Measurements from ENCODE around the gene TRAF3.

TRAF3 gene

DNA sequence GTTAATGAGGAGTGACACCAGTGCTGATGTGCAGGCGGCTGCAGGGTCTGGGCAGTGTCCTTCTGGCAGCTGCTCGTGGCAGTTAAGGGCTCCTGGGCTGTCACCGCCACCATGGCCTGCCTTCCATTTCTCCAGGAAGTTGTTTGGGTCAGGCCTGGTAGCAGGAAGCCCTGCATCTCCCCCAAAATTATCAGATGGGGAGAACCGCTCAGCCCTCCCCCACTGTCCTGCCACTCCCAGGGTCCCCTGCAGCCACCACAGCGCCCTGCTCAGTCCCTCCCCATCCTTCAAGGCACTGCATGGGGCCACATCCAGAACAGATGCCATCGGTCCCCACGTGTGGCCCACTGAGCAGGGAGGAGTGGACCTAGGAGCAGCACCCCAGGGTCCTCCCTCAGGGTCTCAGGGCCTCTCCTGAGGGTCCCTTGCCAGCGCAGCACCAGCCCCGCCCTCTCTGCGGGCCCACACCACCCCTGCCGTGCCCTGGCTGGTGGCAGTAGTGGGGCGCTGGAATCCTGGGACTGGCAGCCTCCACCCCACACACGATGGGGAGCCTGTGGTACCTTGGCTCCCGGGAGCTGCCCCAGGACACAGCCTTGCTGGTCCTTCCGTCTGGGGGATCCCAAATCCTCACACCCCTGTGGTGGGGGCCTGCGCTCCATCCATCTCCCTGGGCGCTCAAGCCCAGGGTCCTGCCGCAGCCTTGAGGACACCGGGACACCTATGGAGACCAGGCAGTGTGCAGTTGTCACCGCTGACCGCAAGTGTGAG, 134.9 kb downstream of the TRAF3 start:
- no peaks in the 10 kb centered on the region for H3K27me3 ChIP-seq (ENCODE audit: insufficient read depth, poor library complexity, severe bottlenecking)
- TF ChIP-seq, protein P1, sequence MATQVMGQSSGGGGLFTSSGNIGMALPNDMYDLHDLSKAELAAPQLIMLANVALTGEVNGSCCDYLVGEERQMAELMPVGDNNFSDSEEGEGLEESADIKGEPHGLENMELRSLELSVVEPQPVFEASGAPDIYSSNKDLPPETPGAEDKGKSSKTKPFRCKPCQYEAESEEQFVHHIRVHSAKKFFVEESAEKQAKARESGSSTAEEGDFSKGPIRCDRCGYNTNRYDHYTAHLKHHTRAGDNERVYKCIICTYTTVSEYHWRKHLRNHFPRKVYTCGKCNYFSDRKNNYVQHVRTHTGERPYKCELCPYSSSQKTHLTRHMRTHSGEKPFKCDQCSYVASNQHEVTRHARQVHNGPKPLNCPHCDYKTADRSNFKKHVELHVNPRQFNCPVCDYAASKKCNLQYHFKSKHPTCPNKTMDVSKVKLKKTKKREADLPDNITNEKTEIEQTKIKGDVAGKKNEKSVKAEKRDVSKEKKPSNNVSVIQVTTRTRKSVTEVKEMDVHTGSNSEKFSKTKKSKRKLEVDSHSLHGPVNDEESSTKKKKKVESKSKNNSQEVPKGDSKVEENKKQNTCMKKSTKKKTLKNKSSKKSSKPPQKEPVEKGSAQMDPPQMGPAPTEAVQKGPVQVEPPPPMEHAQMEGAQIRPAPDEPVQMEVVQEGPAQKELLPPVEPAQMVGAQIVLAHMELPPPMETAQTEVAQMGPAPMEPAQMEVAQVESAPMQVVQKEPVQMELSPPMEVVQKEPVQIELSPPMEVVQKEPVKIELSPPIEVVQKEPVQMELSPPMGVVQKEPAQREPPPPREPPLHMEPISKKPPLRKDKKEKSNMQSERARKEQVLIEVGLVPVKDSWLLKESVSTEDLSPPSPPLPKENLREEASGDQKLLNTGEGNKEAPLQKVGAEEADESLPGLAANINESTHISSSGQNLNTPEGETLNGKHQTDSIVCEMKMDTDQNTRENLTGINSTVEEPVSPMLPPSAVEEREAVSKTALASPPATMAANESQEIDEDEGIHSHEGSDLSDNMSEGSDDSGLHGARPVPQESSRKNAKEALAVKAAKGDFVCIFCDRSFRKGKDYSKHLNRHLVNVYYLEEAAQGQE (IDR thresholded peaks at IDR 0.05; ENCODE audit: insufficient replicate concordance, low read depth): no peak
- TF ChIP-seq SPI1 (IDR thresholded peaks at IDR 0.05; ENCODE audit: borderline replicate concordance, low read depth) (no peak), GABPA (IDR thresholded peaks at IDR 0.05; ENCODE audit: low read depth) (no peak), POLR2AphosphoS5 (IDR thresholded peaks at IDR 0.05; ENCODE audit: low read depth) (no peak)
- TF ChIP-seq, protein P2, sequence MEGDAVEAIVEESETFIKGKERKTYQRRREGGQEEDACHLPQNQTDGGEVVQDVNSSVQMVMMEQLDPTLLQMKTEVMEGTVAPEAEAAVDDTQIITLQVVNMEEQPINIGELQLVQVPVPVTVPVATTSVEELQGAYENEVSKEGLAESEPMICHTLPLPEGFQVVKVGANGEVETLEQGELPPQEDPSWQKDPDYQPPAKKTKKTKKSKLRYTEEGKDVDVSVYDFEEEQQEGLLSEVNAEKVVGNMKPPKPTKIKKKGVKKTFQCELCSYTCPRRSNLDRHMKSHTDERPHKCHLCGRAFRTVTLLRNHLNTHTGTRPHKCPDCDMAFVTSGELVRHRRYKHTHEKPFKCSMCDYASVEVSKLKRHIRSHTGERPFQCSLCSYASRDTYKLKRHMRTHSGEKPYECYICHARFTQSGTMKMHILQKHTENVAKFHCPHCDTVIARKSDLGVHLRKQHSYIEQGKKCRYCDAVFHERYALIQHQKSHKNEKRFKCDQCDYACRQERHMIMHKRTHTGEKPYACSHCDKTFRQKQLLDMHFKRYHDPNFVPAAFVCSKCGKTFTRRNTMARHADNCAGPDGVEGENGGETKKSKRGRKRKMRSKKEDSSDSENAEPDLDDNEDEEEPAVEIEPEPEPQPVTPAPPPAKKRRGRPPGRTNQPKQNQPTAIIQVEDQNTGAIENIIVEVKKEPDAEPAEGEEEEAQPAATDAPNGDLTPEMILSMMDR (IDR thresholded peaks at IDR 0.05; ENCODE audit: insufficient read depth, low read length): no peak
- no peak overlapping the region for H3K4me3 ChIP-seq (replicated peaks; ENCODE audit: insufficient read depth, low read length)
- H3K27ac ChIP-seq (replicated peaks): no peak overlapping the region
- DNase-seq (ENCODE audit: low read depth in 1 of 2, low spot score in 1 of 2): no peak

DNA sequence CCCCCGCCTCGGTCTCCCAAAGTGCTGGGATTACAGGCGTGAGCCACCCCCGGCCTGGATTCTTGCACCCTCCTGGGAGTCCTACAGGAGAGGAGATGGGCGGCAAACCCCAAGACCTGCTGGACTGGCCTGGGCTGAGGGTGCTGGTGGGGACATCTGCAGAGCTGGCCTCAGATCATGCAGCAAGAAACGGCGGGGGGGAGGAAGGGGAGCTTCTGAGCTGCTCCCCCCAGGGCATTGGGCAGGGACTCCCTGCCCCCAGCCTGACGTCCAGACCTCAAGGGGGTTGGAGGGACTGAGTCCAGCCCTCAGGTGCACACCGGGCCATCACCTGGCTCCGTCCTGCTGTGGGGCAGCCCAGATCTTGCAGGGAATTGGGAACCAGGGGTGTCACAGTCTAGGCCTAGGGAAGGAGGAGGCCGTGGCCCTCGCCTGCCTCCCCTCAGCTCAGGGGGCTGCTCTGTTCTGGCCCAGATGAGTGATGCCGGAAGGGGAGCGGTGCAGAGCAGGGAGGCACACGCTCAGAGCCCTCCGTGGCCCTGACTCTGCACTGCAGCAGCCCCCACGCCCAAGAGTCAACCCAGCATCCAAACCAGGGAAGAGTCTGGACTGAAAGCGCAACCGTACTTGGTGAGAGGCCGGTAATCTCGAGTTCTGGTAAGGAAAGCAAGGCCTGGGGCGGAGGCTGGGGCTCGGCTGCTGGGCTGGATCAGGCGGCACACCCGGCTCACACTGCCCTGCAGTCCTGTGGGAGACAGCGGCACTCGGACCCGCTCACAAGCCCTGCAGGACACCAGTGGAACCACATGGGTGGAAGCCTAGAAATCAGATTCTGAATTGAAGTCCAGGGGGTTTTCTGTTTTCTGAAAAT, 136.3 kb downstream of the TRAF3 start:
- no peak overlapping the region for H3K4me3 ChIP-seq (replicated peaks; ENCODE audit: insufficient read depth, low read length)
- H3K27ac ChIP-seq (replicated peaks): no peak overlapping the region
- no peak for DNase-seq (ENCODE audit: low read depth in 1 of 2, low spot score in 1 of 2)
- H3K27me3 ChIP-seq (ENCODE audit: insufficient read depth, poor library complexity, severe bottlenecking): no peaks in the 10 kb centered on the region
- TF ChIP-seq, protein P1 (IDR thresholded peaks at IDR 0.05; ENCODE audit: insufficient replicate concordance, low read depth): no peak
- TF ChIP-seq SPI1 (IDR thresholded peaks at IDR 0.05; ENCODE audit: borderline replicate concordance, low read depth) (no peak), GABPA (IDR thresholded peaks at IDR 0.05; ENCODE audit: low read depth) (no peak), POLR2AphosphoS5 (IDR thresholded peaks at IDR 0.05; ENCODE audit: low read depth) (no peak)
- TF ChIP-seq, protein P2 (IDR thresholded peaks at IDR 0.05; ENCODE audit: insufficient read depth, low read length): no peak

DNA sequence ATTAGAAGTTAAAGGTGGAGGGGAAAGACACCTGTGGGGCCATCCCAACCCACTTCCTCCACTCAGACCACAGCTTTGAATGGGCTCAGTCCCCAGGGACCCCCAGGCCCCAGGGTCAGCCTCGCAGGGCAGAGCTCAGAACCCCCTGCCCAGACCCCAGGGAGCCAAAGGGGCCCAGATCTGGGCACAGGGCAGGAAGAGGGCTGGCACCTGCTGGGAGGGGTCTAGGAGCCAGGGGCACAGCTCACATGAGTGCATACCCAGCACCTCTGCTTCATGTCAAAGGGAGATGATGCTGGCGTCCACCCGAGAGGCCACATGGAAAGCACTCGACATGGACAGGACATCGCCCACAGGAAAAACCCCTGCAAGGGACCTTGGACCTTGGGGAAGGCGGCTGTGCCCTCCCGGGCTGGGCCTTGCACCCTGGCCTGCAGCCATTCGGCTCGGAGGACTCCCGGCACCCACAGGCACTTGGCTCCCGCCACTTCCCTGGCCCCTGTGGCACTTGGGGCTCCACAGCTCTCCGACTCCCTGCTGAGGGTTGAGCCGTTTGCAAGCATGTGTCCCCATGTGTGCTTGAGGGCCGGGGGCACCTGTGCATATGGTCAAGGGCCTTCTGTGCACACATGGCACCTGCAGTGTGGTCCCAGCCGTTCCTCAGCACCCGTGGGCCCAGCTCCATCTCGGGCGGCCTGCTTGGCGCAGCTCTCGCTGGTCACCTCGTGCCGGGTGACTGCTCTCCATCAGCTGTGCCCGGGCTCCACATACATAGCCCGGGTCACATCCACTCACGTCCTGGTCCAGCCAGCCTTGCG, 137.4 kb downstream of the TRAF3 start:
- TF ChIP-seq GABPA (IDR thresholded peaks at IDR 0.05; ENCODE audit: low read depth): no peak
- TF ChIP-seq, protein P2 (IDR thresholded peaks at IDR 0.05; ENCODE audit: insufficient read depth, low read length): no peak
- Histone ChIP-seq H3K4me3 (replicated peaks; ENCODE audit: insufficient read depth, low read length) (no peak overlapping the region), H3K27me3 (ENCODE audit: insufficient read depth, poor library complexity, severe bottlenecking) (no peaks in the 10 kb centered on the region), H3K27ac (replicated peaks) (no peak overlapping the region)
- no peak for DNase-seq (ENCODE audit: low read depth in 1 of 2, low spot score in 1 of 2)

Measured in HL-60 (cell line).